Spleen (tissue), 11 donors: Measurements from ENCODE around the gene CCDC15. TPM values are rescaled to one million over a fixed set of nuclear protein-coding genes. Genes with fewer than 3 reads are reported as not detected.

Experiments used
- DNase-seq: peaks from one replicate; pipeline ENCODE4 v3.0.0-alpha.2; 2020
- H3K27ac ChIP-seq, 8 donors: fragments of 200-600 bp; sonication (generic) in 7 of 8; 1 replicate in 4 of 8; 2 replicates in 4 of 8; pipeline versions ENCODE4 v1.5.0 to v1.8.0; 2016 to 2021; ENCODE audit warnings: inconsistent platforms in 4 of 8, mild to moderate bottlenecking in 4 of 8, moderate library complexity in 1 of 8
- H3K27me3 ChIP-seq, 7 donors: fragments of 200-600 bp; sonication (generic) in 6 of 7; replicated peaks in 1 of 7; 1 replicate in 4 of 7; 2 replicates in 3 of 7; pipeline versions ENCODE4 v1.5.0 to v1.8.0; 2016 to 2021; ENCODE audit warnings: inconsistent platforms in 3 of 7, mild to moderate bottlenecking in 1 of 7
- H3K36me3 ChIP-seq, 6 donors: fragments of 200-600 bp; sonication (generic) in 5 of 6; 1 replicate in 4 of 6; 2 replicates in 2 of 6; pipeline versions ENCODE4 v1.5.0 to v1.8.0; 2016 to 2021; ENCODE audit warnings: inconsistent platforms in 2 of 6
- H3K4me1 ChIP-seq, 6 donors: fragments of 200-600 bp; sonication (generic) in 5 of 6; 1 replicate in 3 of 6; 2 replicates in 3 of 6; pipeline versions ENCODE4 v1.5.0 to v1.8.0; 2016 to 2021; ENCODE audit warnings: inconsistent platforms in 3 of 6
- H3K4me3 ChIP-seq, 8 donors: fragments of 200-600 bp; sonication (generic) in 7 of 8; 1 replicate in 4 of 8; 2 replicates in 4 of 8; pipeline versions ENCODE4 v1.5.0 to v1.8.0; 2016 to 2021; ENCODE audit warnings: inconsistent platforms in 4 of 8, mild to moderate bottlenecking in 4 of 8, moderate library complexity in 2 of 8
- H3K9me3 ChIP-seq, 8 donors: fragments of 200-600 bp; sonication (generic) in 7 of 8; 1 replicate in 4 of 8; 2 replicates in 4 of 8; pipeline versions ENCODE4 v1.5.0 to v1.8.0; 2016 to 2021; ENCODE audit warnings: inconsistent platforms in 4 of 8
- CTCF ChIP-seq, 11 experiments: fragments of 200-600 bp in 7 of 11; fragments of 450-650 bp in 4 of 11; sonication (generic) in 4 of 11; IDR thresholded peaks in 8 of 11; conservative IDR thresholded peaks in 3 of 11; 1 replicate in 7 of 11; 2 replicates in 4 of 11; pipeline versions ENCODE4 v1.4.0 to v1.8.0; 2016 to 2021; ENCODE audit warnings: antibody characterized with exemption in 11 of 11, inconsistent platforms in 4 of 11, mild to moderate bottlenecking in 1 of 11
- POLR2A ChIP-seq, 3 donors: fragments of 450-650 bp; IDR thresholded peaks; one replicate each; pipeline ENCODE4 v1.5.1; 2017; ENCODE audit warnings: antibody characterized with exemption in 3 of 3, mild to moderate bottlenecking in 1 of 3
- POLR2AphosphoS5 ChIP-seq, 3 donors: sonication (generic); formaldehyde crosslinking; IDR thresholded peaks; one replicate each; pipeline ENCODE4 v1.5.1; 2017; ENCODE audit warnings: antibody characterized with exemption in 3 of 3
- WGBS, 5 donors: extraction: QIAGEN DNeasy Blood & Tissue Kit in 3 of 5; methylation state at CpG; one replicate each; pipeline versions ENCODE4 v1.1.5 to v1.1.7; 2013 to 2018; 5-methylcytosine and 5-hydroxymethylcytosine counted together
- intact Hi-C: fragments of 100-400 bp; cut with DNase I; formaldehyde crosslinking; loops from one replicate; pipeline ENCODE4 v1.15.0; 2023; ENCODE audit warnings: low total_unique reads
- polyA plus RNA-seq, 3 donors: library from polyadenylated mRNA; stranded (reverse); fragments of 200-250 nt; gene quantifications; one replicate each; pipeline ENCODE4 v1.2.1, GENCODE V29; 2013
- total RNA-seq, 7 donors: library from RNA; depleted of rRNA in 3 of 7; stranded (reverse); fragments of >200 nt in 3 of 7; fragmentation: NEBNext Ultra II Directional in 4 of 7; extraction: Animal tissue kit (Norgen Biotek cat#: 25700) in 4 of 7; gene quantifications; one replicate each; pipeline versions ENCODE4 v1.1.0 to v1.2.1, GENCODE V29; 2016 to 2021
- donor health status: healthy with polysubstance abuse.
- donor health status: DM: no; HTN: no; CAD: no; lungs with moderate emphysema.
- donor health status: DM: no; HTN: no; CAD: no.
- donor health status: Bipolar disorder and iron deficiency.
- donor health status: healthy.
- donor health status: DM: no; HTN: no; CAD: no.
- donor health status: DM: yes; HTN: yes; CAD: no.

CCDC15 gene
- total and polyA plus RNA-seq, 10 donors: 0.61 to 3.6 (median 2.2) TPM

GRCh38 chr11:125090816-125091215, 136.8 kb downstream of the CCDC15 start:
- no peak for TF ChIP-seq POLR2AphosphoS5 (IDR thresholded peaks at IDR 0.05)
- TF ChIP-seq POLR2A (IDR thresholded peaks at IDR 0.05): no peak
- no peak for TF ChIP-seq CTCF (IDR thresholded peaks at IDR 0.05 in 8 of 11, conservative IDR thresholded peaks at IDR 0.05 in 3 of 11)
- no peaks in the 10 kb centered on the region for H3K27me3 ChIP-seq
- WGBS, 5 donors: 83 to 89% (median 85%) methylated on average over 6 of the region's 6 CpGs
- intact Hi-C loops: loop anchor here (10.0 kb wide), 2 partner anchors 54 to 254 kb away; no protein-coding TSS in a partner anchor
- peaks cover 0 to 15% (median 10%) of the 10 kb centered on the region in 6 donors for H3K4me1 ChIP-seq
- H3K4me3 ChIP-seq: no peak overlapping the region
- no peaks in the 10 kb centered on the region for H3K9me3 ChIP-seq
- peaks cover 0 to 58% (median under 1%) of the 10 kb centered on the region in 6 donors for H3K36me3 ChIP-seq
- peak overlapping the region in 1 of 8 donors; percentile 21 for H3K27ac ChIP-seq
- DNase-seq: peak; percentile 64

Other genes starting within 250 kb of the CCDC15 start
- gene NRGN, start 214.3 kb upstream of the CCDC15 start, total RNA-seq: 10 to 100 TPM; 29.0 to 61.2 (median 46.5) TPM
- 10 to 100 TPM; 12.7 to 24.2 (median 15.9) TPM for gene NRGN, start 214.3 kb upstream of the CCDC15 start, polyA plus RNA-seq
- gene VSIG2, start 201.9 kb upstream of the CCDC15 start, total RNA-seq: 1 to 10 TPM in 2 of 7 donors, under 1 TPM in 2, not detected in 3; 0.43 to 1.5 (median 1.0) TPM
- 1 to 10 TPM in 2 of 3 donors, under 1 TPM in 1; 0.47 to 2.1 (median 2.0) TPM for gene VSIG2, start 201.9 kb upstream of the CCDC15 start, polyA plus RNA-seq
- gene ESAM, start 191.9 kb upstream of the CCDC15 start, total RNA-seq: 10 to 100 TPM; 16.2 to 49.2 (median 29.2) TPM
- gene ESAM, start 191.9 kb upstream of the CCDC15 start, polyA plus RNA-seq: 10 to 100 TPM; 14.3 to 30.9 (median 18.0) TPM
- gene MSANTD2, start 153.8 kb upstream of the CCDC15 start, total RNA-seq: 10 to 100 TPM; 16.5 to 25.8 (median 19.3) TPM
- 10 to 100 TPM in 2 of 3 donors, 1 to 10 TPM in 1; 9.5 to 17.6 (median 13.8) TPM for gene MSANTD2, start 153.8 kb upstream of the CCDC15 start, polyA plus RNA-seq
- 10 to 100 TPM; 13.2 to 35.0 (median 25.0) TPM for gene ROBO3, start 88.8 kb upstream of the CCDC15 start, total RNA-seq
- 10 to 100 TPM; 15.5 to 43.2 (median 25.9) TPM for gene ROBO3, start 88.8 kb upstream of the CCDC15 start, polyA plus RNA-seq
- gene ROBO4, start 56.3 kb upstream of the CCDC15 start, total RNA-seq: 100 to 1,000 TPM in 6 of 7 donors, 10 to 100 TPM in 1; 96.9 to 246 (median 147) TPM
- 10 to 100 TPM in 2 of 3 donors, 1 to 10 TPM in 1; 6.7 to 53.2 (median 24.9) TPM for gene ROBO4, start 56.3 kb upstream of the CCDC15 start, polyA plus RNA-seq
- gene HEPN1, start 35.0 kb upstream of the CCDC15 start, total RNA-seq: under 1 TPM in 1 of 7 donors, not detected in 6; 0.25 TPM
- not detected for gene HEPN1, start 35.0 kb upstream of the CCDC15 start, polyA plus RNA-seq
- gene HEPACAM, start 18.2 kb upstream of the CCDC15 start, total RNA-seq: 1 to 10 TPM in 1 of 7 donors, not detected in 6; 2.7 TPM
- under 1 TPM; 0.04 to 0.38 (median 0.22) TPM for gene HEPACAM, start 18.2 kb upstream of the CCDC15 start, polyA plus RNA-seq
- 10 to 100 TPM; 37.1 to 85.7 (median 59.0) TPM for gene SLC37A2, start 109.1 kb downstream of the CCDC15 start, total RNA-seq
- 10 to 100 TPM in 1 of 3 donors, 1 to 10 TPM in 2; 3.5 to 19.2 (median 6.6) TPM for gene SLC37A2, start 109.1 kb downstream of the CCDC15 start, polyA plus RNA-seq
- gene TMEM218, start 157.4 kb downstream of the CCDC15 start, total RNA-seq: 10 to 100 TPM; 12.0 to 23.1 (median 17.9) TPM
- gene TMEM218, start 157.4 kb downstream of the CCDC15 start, polyA plus RNA-seq: 10 to 100 TPM; 28.0 to 34.7 (median 30.1) TPM
- gene PKNOX2, start 210.5 kb downstream of the CCDC15 start, total RNA-seq: 1 to 10 TPM; 2.7 to 8.9 (median 4.7) TPM
- gene PKNOX2, start 210.5 kb downstream of the CCDC15 start, polyA plus RNA-seq: 1 to 10 TPM in 1 of 3 donors, under 1 TPM in 2; 0.80 to 1.6 (median 0.80) TPM